Activated T-cell treated with anti-CD3 and anti-CD28 coated beads for 4 hours (primary cell): ENCODE measurements around the gene PRKAR1B.

Experiments
- DNase-seq: peaks from one replicate; pipeline ENCODE4 v3.0.0-alpha.2; 2020

PRKAR1B gene

DNA sequence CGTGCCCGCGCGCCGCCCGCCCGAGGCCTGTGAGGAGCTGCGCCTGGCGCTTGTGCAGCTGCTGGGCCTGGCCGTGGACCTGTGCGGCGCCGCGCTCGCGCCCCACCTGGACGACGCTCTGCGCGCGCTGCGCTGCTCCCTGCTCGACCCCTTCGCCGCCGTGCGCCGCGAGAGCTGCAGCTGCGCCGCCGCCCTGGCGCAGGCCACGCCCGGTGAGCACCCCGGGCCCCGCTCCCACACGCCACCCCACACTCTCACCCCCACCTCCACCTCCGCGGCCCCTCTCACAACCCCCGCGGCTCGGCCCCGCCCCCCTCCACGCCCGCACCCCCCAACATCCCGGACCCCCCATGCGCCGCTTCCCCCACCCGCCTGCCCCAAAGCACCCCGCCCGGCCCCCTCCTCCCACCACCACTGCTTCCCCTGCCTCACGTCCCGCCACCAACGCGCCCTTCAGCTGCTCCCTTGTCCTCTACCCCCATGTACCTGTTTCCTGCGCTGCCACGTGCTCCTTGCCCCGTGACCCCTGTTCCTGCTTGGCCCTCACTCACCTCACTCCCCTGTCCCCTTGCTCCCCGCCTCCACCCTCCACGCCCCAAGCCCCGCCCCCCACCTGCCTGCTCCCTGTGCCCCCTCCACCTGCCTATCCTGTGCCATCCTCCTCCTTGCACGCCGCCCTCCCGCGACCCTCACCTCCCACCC is at the start of gene PRKAR1B:
TSS of gene PRKAR1B (minus strand) at position 178 of the 702 bp plus-strand sequence. CDS start 15,776 bp downstream, outside the sequence.
- peak; percentile 48 for DNase-seq

DNA sequence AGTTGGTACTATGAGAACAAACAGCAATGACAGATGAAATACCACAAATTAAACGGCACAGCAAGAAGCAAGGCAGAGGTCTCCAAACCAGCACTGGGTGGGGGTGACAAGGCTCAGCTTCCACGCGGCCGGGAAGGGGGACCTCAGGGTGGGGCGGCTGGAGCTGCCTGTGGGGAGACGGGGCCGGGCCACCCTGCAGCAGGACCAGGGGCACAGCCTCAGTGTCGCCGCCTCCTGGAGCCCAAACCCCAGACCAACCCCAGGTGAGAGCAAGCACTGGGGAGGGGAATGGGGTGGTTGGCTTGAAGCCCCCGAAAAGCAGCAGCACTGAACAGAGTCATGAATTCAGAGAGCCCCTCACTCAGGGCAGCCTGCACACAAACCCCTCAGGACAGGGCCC is 49.3 kb upstream of the PRKAR1B start:
- no peak for DNase-seq

DNA sequence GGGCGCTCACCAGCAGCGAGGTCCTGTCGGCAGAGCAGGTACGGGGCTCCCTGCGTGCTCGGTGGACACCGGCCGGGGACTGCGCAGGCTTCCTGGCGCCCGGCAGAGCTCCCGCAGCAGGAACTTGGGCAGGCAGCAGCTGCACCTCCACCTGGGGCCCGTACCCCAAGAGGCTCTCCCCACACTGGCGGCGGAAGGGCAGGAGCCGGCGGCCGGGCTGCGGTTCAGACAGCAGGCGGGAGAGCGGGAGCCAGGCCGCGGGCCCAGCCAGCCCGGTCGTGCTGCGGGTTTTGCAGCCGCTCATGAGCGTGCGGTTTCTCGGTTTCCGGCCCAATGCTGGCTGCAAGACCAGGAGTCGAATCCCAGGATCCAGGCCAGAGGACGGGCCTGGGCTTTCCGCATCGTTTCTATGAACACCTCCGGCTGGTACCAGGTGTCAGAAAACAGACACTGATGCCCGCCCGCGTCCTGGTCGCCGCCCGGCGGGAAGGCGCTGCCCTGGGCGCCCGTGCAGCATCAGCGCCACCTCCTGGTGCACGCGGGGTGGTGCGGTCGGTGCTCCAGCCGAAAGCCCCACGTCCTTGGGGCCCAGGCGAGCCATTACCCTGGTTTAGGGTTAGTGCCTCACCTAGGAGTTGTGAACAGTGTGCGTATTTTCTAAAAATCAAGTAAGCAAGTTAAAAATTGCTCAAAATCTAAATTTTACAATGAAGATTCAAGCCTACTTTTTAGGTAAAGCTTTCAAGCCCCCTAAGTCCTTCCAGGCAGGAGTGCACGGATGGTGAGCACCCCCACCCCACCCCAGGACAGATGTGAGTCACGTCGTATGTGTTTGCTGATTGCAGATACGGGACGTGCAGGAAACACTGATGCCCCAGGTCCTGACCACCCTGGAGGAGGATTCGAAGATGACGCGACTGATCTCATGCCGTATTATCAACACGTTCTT is 47.4 kb upstream of the PRKAR1B start:
- DNase-seq, result peak; percentile 52

DNA sequence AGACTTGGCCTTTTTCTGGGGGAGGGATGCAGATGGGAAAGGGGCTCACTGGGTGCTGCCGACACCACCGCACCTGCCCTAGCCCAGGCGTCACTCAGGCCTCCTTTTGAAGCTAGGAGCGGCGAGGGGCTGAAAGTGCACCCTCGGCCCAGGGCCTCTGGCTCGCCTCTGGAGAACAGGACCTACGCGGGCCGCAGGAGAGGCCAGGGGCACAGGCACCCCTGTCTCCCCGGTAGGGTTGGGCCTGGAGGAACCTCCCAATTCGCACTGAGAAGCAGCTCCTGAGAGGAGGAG is 46.5 kb upstream of the PRKAR1B start:
- no peak for DNase-seq

DNA sequence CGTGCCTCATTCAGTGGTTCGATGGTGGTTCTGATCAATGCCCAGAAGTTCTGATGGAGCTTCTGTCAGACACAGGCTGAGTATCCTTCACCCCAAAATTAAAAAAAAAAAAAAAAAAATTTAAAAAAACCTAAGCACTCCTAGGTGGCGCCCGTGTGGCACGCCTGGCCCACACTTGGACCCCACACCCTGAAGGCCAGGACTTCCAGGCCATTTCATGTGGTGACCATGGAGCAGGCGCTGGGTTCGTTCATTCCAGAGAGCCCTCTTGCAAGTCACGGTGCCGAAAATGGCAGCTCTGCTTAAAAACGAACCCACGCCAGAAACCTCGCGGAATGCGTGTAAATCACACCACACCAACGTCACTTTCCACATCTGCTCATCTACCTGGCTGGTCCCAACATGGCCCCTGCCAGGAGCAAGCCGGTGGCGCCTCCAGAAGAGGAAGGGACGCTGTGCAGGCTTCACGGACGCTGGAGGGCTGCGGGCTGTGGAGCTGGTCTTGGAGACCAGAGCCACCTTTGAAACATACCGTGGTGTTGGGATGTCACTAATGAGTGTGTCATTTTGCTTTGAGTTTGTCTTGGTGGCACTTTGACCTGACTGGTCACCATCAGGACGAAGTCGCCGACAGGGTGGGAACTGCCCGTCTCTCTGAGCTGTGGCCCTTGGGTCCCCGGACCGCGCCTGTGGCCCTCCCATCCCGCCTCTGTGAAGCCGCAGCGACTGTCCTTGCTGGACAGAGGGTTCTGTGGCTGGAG is 46.0 kb upstream of the PRKAR1B start:
- DNase-seq, result no peak

DNA sequence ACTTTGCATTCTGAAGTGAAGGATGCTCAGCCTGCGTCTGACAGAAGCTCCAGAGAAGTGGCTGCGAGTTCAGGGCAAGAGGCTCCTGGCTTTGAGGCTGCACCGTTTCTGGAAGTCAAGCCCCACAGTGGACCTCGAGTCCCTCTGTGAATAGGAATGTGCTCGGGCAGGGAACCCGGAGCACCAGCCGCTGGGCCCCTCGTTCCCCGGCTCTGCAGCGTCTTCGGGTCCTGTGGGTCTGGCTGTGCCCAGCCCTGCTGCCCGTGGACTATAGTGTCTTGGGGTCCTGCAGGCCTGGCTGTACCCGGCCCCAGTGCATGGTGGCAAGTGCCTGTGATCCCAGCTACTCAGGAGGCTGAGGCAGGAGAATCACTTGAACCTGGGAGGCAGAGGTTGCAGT is 45.3 kb upstream of the PRKAR1B start:
- DNase-seq, result no peak

DNA sequence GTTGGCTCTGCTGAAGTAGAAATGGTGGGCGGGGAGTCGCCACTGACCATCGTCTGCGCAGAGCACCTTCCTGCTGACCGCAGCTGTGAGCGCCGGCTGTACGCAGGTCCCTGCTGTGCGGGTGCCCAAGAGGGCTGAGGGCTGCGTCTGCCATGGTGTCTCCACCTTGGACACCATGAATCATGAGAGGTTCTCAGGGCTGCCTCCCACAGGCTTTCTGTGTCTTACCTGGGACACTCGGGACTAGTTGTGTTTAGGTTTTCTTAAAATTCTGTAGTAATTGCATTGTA is 44.9 kb upstream of the PRKAR1B start:
- DNase-seq, result no peak

DNA sequence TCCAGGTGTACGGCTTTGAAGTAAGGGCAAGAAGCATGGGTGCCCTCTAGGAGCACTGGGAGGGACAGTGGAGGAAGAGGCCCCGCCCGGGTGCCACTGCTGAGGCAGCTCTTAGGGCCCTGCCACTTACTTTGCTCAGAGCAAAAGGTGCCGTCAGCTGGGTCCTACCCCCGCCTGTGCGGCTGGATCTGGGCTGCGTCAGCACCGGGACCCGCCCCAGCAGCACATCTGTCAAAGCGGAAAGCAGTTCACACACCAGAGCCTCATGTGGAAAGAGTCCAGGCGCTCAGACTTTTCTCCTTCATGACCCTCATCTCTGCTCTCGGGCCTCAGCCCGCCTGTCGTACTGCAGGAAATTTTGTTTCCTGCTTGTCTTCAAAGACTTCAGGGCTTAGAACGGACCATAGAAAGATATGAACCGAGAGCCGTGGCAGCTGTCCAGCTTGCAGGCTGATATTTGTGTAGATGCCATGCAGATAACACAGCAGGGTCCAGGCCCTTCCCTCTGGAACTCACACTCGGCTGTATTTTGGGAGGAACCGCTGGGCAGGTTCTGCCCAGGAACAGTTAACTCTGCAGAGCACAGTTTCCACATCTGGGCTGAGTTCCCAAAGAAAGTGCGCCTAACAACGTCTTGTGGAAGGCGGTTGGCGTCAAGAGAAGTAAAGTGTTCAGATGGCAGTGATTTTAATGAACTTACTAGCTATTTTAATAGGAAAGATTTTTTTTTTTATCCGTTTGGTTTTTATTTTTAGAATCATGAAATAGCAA is 44.3 kb upstream of the PRKAR1B start:
- no peak for DNase-seq

DNA sequence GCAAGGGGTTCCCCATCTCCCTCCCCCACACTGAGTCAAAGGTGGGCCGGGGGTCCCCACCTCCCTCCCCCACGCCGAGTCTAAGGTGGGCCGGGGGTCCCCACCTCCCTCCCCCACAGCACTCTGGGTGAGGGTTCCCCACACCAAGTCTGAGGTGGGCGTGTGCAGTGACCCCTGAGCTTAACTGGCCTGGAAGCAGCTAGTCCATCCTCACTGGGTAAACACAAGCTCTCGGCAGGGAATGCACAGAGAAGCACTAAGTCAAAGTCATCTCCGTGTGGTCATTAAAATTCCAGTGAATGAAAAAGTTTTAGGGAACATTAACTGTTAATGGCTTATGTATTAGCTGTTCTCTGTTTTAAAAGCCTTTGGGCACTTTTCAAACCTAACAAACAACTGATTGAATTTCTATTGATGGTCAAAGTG is 43.7 kb upstream of the PRKAR1B start:
- no peak for DNase-seq

DNA sequence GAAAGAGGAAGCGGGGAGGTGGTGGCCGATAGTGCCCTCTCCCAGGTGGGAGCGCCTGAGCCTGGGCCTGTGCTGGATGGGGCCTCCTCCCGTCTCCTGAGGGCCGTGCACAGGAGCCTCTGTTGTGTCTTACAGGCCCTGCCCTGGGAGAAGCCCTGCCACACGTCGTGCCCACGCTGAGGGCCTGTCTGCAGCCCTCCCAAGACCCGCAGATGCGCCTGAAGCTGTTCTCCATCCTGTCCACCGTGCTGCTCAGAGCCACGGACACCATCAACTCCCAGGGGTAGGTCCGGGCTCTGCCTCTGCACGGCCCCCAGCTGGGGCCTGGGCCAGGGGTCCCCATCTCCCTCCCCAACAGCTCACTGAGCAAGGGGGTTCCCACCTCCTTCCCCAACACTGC is 43.3 kb upstream of the PRKAR1B start:
- no peak for DNase-seq

DNA sequence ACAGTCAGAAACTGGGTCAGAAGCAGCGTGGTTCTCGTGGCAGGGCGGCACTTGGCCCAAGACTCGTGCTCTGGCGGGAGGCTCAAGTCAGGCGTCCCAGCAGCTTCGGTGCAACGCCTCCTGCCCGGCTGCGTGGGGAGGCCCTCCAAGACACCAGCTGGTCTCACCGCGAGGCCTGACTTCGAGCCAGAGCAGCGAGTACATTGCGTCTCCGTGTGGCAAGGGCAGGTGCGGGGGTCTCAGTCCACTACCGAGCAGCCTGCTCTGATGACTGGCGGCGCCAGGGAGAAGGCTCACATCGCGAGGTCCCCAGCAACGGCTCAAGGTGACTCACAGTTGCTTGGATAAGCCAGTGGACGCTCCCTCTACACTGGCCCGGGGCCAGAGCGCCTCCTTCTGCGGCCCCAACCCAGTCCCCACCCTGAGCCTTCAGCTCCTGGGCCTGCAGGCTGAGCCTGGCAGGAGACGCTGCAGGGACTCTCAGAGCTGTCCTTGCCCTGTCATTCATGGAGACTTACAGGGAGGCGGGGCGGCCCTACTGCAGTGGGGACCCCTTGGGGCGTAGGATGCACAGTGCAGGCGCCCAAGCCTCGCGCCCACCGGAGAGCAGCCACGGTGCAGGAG is 41.9 kb upstream of the PRKAR1B start:
- no peak for DNase-seq

DNA sequence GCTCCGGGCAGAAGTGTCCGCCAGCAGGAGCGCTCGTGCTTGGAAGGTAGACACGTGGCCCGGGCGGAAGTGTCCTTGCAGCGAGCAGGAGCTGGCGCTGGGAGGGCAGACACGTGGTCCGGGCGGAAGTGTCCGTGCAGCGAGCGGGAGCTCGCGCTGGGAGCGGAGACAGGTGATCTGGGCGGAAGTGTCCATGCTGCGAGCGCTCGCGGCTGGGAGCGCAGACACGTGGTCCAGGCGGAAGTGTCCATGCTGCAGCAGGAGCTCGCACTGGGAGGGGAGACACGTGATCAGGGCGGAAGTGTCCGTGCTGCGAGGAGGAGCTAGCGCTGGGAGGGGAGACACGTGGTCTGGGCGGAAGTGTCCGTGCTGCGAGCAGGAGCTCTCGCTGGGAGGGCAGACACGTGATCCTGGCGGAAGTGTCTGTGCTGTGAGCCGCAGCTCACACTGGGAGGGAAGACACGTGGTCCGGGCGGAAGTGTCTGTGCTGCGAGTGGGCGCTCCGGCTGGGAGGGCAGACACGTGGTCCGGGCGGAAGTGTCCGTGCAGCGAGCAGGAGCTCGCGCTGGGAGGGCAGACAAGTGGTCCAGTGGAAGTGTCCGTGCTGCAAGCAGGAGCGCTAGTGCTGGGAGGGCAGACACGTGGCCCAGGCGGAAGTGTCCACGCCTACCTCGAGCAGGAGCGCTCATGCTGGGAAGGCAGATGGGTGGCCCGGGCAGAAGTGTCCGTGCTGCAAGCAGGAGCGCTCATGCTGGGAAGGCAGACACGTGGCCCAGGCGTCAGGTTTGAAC is 41.1 kb upstream of the PRKAR1B start:
- no peak for DNase-seq

DNA sequence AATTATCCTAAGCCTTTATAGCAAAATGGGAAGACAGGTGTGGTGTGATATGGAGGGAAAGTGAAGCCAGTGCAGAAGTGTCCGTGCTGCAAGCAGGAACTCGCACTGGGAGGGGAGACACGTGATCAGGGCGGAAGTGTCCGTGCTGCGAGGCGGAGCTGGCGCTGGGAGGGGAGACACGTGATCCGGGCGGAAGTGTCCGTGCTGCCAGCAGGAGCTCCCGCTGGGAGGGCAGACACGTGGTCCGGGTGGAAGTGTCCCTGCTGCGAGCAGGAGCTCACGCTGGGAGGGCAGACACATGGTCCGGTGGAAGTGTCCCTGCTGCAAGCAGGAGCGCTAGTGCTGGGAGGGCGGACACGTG is 40.5 kb upstream of the PRKAR1B start:
- no peak for DNase-seq

DNA sequence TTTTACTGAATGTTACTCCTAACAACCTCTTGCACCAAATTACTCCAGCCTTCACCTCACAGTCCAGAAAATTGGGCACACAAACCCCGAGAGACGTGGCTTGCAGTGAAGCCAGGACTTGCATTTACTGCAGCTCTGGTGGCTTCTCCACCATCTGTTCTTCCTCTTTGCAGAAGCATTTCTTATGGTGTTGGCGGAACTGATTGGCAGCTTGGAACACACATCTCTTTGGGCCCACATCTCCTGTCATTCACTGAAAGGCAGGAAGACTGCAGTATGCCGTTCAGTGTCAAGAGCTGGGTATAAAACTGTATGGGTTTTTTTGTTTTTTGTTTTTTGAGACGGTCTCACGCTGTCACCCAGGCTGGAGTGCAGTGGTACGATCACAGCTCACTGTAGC is 38.3 kb upstream of the PRKAR1B start:
- DNase-seq, result no peak

DNA sequence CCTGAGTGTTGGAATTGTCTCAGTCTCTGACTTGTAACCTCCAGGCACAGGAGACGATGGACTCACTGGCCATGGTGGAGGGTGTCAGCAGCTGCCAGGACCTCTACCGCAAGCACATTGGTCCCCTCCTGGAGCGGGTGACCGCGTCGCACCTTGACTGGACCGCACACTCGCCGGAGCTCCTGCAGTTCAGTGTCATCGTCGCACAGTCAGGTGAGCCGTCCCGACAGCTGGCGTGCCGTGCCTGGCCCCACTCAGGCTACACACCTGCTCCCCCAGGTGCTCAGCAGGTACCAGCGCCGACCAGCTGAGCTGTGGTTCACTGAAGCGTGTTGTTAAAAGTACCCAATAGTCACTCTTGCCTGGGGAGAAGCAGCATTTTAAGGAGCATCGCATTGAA is 36.7 kb upstream of the PRKAR1B start:
- no peak for DNase-seq

DNA sequence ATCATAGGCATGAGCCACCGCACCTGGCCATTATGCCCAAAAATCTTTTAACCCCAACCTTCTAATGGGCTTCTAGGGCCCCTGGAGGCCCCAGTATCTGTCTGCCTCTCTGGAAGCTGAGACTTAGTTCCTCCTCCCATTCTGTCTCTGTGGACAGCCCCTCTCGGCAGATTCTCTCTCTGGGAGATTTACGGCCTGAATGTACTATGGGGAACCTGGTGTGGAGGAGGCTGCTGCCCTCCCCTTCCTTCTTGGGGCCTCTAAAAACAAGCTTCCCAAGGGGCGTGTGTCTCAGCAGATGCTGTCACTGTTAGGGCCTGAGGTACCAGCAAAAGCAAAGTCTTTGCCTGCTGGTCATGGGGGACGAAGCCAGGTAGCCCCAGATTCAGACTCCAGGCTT is 35.8 kb upstream of the PRKAR1B start:
- DNase-seq, result no peak

DNA sequence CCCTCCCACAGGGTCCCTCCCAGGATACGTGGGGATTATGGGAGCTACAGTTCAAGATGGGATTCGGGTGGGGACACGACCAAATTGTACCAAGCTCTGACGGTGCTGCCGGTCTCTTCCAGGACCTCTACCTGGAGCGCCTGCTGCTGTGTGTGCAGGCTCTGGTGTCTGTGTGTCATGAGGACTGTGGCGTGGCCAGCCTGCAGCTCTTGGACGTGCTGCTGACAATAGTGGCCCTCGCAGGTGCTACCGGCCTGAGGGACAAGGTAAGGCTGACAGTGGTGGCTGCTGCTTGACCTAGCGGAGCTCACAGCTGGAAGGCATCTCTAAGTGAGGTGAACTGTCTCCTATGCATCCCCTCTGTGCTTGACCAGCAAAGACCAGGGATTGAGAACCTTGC is 34.5 kb upstream of the PRKAR1B start:
- DNase-seq, result no peak

DNA sequence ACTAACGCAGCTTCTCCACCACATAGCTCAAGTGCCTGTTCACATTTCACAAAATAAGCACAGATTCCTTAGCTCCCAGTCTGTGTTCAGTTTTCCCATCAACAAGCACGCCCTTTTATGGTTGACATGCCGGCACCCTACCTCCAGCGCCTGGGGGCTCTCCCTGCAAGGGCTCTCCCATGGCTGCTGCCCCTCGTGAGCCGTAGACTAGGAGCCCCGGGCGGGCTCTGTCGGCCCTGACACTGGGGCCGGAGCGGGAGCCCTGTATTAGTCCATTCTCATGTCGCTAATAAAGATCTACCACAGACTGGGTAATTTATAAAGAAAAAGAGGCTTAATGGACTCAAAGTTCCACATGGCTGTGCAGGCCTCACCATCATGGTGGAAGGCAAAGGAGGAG is 34.0 kb upstream of the PRKAR1B start:
- no peak for DNase-seq

DNA sequence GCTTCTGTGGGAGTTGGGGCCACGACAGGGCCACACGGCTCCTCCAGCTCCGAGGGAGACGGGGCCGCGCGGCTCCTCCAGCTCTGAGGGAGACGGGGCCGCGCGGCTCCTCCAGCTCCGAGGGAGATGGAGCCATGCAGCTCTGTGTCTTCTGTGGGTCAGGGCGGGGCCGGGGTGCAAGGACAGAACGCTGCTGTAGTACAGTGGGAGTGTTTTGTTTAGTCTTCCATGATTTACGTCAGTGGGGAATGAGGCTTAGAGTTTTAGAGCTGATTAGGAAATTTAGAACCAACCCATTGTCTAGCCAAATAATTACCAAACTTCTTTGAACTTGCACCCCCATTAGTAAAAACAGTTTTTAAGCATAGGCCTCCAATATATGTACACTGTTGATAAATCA is 32.9 kb upstream of the PRKAR1B start:
- DNase-seq, result no peak

DNA sequence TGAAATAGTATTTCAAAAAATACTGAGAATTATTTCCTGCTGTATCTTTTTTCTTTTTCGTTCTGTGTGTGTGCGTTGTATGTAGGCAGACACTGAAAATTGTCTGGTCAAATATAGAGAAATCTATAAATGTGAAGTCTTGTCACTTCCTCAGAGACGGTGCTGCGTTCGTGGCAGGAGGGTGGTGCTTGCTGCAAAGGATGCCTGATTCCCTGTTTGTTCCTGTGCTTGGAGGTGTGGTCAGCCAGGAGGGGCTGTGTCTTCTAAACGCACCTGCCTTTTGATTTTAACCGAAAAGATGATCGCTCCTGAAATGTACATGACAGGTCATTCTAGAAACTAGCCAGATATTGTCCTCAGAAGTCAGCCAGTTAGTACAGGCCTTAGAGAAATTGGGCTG is 32.5 kb upstream of the PRKAR1B start:
- no peak for DNase-seq

DNA sequence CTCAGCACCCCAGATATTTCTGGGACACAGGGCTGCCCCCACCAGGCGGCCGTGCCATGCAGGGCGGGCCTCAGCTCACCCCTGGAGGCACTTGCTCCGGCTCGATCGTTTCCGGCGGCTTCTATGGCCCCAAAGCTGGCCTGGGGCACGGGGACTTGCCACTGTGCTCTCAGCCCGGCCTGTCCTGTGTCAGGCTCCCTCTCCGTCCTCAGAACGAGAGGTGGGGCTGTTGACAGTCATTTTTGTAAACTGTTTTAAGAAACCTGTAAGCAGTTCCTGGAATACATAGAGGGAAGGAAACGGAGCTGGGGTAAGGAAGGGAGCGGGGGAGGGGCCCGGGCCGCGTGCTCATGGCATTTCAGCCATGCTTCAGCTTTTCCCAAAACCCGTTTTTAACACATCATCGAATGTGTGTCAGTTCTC is 30.7 kb upstream of the PRKAR1B start:
- no peak for DNase-seq
